GM18873 (cell line): ENCODE measurements around the gene RPUSD4.

Experiments used
- ATAC-seq: cut with Tn5 transposase; IDR thresholded peaks from one replicate; pipeline ENCODE4 v1.9.1; 2021; ENCODE audit warnings: mild to moderate bottlenecking, moderate library complexity, moderate number of reproducible peaks; ENCODE audit not compliant: unreplicated experiment, low FRiP score

The RPUSD4 gene

DNA sequence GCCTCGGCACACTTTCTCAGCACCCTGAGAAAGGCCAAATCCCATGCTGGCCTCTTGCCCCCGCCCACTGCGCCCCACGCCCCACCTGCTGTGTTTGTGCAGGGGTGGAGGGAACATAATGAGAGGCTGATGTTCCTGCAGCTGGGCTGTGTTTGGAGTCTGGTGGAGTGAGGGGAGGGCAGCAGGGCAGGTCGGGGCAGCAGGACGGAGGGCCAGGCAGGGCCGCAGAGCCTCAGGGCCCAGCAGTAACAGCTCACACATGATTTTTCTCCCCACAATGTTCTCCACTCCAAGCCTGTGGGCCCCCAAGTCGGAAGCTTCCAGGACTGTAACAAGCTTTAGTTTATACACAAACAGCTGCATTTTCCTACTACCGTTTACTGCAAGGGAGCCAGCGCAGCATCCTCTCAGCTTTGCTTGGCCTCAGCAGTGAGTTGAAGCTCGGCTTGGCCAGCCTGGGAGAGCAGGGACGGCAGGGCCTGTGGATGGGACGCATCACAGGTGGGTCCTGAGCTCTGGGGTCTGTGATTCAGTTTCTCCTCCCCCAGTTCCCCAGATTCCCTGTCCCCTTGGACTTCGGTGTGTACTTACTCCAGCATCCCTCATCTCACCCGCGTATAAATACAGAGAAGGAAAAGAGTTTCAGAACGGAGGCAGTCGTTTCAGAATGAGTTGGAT lies 51.0 kb downstream of the RPUSD4 start:
- ATAC-seq: no peak

DNA sequence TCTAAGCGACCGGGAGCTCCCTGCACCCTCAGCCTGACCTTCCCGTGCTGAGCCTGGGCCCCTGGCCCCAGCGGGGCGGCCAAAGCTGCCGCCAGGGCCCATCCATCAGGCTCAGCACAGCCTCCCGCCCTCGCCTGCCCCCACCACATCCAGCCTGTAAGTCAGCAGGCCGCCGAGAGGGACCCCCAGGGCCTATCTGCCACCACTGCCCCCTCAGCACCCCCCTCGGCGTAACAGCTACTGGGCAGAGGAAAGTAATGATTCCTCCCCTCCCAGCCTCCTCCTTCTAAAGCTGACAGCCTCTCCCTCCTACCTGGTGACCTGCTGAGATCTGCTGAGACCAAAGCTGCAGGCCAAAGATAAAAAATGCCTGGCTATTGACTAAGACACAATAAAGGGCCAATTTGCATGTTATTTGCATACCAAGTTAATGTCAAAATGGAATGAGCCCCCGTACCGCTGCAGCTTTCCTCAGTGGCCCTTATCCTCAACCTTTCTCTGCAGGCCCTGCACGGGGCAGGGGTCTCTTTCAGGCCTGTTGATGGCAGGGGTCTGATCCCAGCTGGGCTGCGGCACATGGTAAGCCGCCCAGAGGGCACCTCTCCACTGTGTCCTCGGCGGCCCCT lies 51.6 kb downstream of the RPUSD4 start:
- ATAC-seq: no peak

DNA sequence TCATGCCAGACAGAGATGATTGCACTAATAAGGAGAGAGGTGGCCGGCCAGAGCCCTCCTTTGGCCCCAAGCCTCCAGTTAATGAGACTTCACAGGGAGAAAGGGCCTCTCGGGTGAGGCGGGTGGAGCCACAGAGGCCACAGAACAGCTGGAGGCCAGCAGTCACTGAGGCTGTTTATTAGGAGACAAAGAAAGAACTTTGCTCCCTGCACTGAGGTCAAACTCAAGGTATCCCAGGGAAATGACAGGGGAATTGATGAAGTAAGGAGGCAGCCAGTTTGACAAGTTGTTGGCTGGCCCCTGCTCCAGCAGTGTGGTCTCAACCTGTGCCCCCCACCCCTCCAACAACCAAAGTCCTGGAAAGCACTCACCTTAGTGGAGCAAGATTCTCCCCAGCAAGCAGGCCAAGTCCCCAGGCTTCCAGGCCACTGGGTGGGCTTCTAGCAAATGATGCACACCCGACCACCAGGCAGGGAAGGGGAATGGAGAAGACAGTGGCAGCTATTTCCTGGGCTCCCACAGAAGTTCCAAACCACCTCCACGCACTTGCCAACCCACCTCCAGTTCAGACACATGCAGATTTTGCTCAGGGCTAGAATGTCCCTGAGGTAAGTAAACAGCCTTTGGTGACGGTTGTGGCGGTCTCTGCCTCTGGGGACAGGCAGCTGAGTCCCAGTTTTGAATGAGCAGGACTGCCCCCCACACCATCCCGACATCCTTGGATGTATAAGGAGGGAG lies 53.2 kb downstream of the RPUSD4 start:
- no peak for ATAC-seq

- no peak for ATAC-seq
Observed at GRCh38 chr11:126157326-126158030, 54.0 kb downstream of the RPUSD4 start.

DNA sequence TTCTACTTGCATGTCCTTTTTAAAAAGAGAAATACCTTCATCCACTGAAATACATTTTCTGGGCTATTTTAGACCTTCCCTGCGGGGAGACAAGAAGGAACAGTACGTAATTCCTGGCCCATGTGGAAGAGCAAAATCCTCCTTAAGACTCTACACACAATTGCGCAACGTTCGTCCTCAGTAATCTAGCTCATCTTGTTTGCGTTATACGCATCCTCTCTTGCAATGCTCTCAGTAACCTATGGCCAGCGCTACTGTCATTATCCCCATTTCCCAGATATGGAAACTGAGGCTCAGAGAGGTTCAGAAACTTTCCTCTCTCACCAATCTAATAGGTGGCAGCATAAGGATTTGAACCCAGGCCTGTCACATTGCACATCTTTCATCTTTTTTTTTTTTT lies 54.6 kb downstream of the RPUSD4 start:
- no peak for ATAC-seq

GRCh38 chr11:126155402-126156187 lies 55.9 kb downstream of the RPUSD4 start:
- no peak for ATAC-seq

- ATAC-seq: no peak
Observed at GRCh38 chr11:126154691-126155090, 56.8 kb downstream of the RPUSD4 start.

- no peak for ATAC-seq
Observed at GRCh38 chr11:126153972-126154371, 57.5 kb downstream of the RPUSD4 start.

GRCh38 chr11:126153006-126153405 lies 58.4 kb downstream of the RPUSD4 start:
- no peak for ATAC-seq

- ATAC-seq: no peak
Observed at GRCh38 chr11:126152586-126152985, 58.9 kb downstream of the RPUSD4 start.

GRCh38 chr11:126152152-126152551 lies 59.3 kb downstream of the RPUSD4 start:
- ATAC-seq: no peak
